GM15510 (cell line): ENCODE results near the gene PLCB1.

Source experiments
- POLR2A ChIP-seq: IDR thresholded peaks from 3 replicates; pipeline ENCODE4 v1.6.1; 2011; ENCODE audit warnings: borderline replicate concordance; ENCODE audit not compliant: insufficient read length; ENCODE audit errors: extremely low read depth

PLCB1 gene

DNA sequence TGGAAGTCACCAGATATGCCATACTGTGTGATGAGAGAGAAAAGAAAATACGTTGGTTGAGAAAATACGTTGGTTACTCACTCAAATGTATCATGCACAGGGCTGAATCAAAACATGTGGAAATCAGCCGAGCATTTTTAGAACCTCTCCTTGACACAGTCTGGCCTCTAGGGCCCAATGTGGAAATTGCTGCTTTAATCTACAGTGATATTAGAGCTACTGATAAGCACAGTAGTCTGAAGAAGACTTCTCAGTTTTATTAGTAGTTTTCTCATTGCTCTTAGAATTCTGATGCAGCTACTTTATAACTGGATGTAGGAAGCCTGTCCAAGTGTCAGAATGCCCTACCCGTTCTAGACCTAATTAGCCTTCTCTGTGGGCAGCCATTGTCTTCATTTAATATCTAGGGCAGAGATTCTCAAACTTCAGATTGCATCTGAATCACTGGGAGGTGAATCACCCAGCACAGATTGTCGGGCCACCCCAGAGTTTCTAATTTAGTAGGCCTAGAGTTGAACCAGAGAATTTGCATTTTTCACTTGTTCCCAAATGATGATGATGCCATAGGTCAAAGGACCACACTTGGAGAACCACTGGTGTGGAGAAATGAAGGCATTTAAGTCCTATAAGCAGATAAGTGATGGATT is 229.1 kb downstream of the PLCB1 start:
- no peak for TF ChIP-seq POLR2A

DNA sequence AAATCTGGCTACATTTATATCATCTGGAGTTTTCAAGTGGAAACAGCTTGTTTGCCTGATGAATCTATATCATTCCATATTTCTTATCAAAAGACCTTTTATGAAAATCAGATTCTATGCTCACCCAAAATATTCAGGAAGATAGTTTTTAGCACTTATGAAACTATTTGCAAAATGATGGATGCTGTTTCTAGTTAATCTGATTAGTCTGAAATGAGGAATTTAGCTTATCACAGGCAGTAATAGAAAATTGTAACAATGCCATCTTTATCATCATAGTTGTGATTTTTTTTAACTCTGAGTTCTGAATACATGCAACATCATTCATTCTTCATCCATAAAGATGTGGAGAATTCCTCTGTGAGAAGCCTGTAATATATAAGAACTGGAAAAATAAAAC is 229.7 kb downstream of the PLCB1 start:
- no peak for TF ChIP-seq POLR2A

DNA sequence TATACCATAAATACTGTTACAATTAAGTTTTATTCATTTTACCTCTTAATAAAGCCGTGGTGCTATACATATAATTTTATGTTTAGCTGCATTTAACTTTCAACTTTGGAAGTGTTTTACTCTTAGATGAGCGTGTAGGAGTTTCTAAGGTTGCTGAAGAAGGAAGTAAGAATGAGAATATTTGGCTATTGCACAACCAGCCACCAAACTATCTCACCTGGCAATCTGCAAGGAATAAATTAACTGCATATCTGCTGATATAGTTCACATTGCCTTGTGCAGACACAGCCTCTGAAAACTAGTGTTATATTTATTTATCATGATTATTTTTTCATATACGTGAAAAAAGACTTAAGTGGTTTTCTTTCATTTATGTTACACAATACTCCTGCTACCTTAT is 230.4 kb downstream of the PLCB1 start:
- TF ChIP-seq POLR2A: no peak

DNA sequence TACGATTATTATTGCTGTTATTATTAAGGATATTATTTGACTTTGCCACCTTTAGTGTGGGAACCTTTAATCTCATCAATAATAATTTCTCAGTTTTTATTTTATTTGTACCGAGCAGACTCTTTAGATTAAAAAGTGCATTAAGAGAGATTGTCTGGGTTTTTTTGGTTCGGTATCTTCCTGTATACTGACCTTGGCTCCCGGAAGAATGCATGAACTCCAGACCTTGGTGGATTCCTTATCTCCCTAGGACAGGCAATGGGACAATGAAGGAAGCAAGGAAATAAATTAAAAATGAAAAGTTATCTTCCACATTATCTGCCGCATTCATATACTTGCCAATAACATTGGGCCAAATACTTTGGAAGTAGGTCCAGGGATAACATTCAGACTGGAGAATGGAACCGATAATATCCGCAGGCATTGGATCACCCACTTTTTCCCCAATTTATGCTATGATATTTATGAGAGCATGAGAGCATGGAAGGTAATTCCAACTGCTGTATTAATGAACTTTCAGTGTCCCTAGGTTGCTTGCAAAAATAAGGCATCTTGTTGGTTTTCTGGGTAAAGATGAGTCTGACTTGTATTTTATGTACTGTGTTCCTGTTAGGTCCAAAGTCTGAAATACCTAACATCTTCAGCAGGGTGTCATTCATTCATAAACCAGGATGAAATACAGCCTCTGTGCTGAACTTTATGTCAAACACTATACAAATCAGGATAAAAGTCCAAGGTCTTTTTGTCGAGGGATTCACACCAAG is 232.1 kb downstream of the PLCB1 start:
- TF ChIP-seq POLR2A: no peak

DNA sequence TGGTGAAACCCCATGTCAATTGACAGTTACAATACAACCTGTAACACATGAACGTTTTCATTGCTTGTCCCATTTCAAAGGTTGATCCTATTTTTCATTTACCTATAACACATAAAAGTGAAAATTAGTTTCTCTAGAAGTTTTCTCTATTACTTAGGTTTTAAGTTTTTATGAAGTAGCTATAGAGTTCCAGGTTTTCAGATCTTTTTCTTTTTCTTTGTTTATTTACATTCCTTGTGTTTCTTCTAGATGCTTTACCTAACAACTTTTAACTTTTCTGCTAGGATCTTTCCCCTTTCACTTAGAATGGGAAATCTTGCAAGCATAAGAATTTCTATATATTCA is 232.6 kb downstream of the PLCB1 start:
- no peak for TF ChIP-seq POLR2A

DNA sequence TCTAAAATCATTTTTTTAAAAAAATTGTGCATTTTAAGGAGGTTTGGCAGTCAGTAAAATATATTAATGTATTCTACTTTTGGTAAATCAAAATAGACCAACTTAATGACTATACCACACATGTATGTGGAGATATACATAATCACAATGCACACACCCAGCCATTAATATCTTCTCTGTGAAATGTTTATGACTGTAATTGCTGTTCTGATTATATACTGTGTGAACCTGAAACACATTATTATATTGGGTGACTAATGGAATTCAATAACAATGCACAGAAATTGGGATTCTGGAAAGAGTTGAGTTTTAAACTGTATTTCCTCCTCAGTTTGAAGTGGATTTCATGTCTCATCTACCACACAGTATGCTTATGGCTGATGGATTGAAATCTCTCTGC is 233.6 kb downstream of the PLCB1 start:
- no peak for TF ChIP-seq POLR2A

DNA sequence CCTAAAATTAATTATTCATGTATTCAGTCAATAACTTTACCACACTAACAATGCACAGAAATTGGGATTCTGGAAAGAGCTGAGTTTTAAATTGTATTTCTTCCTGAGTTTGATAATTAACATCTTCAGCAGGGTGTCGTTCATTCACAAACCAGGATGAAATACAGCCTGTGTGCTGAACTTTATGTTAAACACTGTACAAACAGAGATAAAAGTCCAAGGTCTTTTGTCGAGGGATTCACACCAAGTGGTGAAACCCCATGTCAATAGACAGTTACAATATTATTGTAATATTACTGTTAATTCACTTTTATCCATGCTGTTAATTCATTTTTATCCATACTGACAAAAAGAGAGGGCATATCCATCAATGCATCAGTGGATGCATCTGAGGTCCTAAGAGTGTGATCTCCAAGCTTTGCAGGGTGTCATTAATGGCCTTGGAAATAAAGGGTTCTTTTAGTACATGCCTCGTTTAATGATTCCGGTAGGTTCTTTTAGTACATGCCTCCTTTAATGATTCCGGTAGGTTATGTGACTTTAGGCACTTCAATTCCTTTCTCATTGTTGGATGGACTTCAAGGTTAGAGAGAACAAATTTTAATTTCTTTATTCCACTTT is 234.3 kb downstream of the PLCB1 start:
- TF ChIP-seq POLR2A: no peak

DNA sequence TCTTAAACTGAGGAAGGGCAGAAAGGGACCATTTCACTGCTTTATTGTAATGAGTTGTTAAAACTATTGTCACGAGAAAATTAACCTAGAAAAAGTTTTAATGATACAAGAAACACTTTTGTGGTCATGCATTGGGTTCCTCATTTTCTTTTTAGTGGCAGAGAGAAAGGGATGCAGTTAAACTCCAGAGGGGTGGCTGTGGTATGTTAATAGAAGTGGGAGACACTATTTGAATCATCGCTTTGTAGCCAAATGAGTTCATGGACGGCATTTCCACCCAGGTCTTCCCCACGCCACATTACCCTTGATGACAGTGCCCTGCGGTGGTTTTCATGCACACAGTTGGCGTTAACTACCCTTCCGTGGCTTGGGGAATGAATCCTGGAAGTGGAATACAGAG is 235.6 kb downstream of the PLCB1 start:
- TF ChIP-seq POLR2A: no peak

DNA sequence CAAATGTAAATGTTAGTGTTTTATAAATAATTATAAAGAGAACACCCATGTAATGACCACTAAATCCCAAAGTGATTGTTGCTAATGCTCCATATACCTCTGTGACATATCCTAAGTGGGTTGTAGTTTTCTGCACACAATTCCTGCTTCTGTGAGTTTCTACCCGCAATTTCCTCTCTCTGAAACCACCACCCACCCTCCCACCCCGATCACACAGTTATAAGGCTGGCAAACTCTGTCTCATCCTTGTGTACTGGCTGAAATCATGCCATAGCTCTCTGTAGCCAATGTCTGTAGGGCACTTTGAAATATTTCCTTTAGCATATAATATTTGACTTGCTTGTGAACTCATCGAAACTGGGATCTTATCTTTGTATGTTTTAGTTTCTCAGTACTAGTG is 236.6 kb downstream of the PLCB1 start:
- TF ChIP-seq POLR2A: no peak

DNA sequence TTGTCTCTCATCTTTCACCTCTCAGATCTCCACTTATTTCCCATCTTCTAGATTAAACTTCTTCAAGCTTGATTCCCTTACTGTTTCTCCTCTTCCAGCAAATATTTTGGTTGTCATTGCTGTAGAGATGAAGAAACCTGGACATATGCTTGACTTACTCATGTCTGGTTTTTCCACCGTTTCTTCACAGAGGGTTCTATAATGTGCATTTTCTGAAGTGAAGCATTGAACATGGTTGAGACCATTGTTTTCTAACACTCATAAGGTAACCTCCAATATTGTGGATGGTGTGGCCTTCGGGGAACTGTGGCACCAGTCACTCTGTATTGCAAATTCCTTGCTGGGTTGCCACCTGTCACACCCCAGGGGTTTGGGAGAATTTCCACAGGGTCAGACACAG is 237.2 kb downstream of the PLCB1 start:
- TF ChIP-seq POLR2A: no peak

DNA sequence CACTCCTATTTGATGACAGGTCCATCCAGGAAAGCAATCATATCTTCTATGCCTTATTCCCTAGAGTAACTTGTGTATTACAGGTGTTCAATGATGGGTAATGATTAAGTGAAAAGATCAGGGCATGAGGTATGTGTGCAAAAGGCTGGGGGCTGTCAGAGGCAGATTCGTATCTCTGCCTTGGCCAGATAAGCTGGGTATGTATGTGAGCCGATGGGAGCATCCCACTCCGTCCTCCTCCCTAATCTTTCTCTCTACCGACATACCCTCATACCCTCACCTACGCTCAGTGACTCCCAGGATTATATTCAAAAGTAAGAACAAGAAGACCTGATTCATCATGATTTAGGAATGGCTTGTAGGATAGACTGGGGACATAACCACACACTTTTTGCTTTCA is 238.7 kb downstream of the PLCB1 start:
- TF ChIP-seq POLR2A: no peak

DNA sequence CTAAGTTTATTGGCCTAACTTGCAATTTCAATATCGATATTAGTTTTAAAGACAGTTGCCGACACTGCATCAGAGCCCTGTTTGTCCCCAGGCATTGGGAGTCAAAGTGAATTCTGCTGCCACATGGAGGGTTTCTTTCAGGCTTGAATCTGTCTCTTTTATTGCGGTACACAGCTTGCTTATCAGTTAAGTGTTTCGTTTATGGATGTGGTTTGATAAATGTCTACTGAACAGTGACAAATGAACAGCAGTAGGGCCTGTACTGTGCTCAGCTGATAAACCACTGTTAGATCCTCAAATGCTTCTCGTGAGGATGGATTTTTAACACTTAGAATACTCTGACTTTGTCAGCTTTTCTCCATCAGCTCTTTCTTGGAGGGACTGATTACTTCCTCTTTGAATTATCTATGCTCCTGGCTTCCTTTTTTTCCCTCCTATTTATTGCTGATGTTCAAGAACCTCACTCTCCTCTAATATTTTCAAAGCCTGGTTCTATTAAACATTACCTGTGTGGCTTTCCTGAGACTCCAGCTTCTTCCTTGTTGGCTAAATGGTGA is 240.8 kb downstream of the PLCB1 start:
- TF ChIP-seq POLR2A: no peak

DNA sequence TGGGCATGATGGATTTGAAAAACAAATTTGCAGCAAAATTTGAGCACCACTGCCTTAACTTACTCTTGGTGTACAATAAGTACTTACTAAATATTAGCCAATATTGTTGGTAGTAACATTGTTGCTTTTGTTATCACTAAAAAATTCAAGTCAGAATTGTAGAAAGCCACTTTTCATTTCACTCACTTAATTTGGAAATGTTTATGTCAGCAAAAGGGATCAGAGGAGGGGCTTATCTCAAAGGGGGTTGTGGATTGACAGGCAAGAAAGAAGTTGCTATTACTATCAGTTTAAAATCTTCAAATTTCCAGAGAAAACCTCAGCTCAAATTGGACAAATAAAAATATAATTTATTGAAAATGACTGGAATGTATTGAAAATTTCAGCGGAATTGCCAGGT is 241.5 kb downstream of the PLCB1 start:
- TF ChIP-seq POLR2A: no peak

DNA sequence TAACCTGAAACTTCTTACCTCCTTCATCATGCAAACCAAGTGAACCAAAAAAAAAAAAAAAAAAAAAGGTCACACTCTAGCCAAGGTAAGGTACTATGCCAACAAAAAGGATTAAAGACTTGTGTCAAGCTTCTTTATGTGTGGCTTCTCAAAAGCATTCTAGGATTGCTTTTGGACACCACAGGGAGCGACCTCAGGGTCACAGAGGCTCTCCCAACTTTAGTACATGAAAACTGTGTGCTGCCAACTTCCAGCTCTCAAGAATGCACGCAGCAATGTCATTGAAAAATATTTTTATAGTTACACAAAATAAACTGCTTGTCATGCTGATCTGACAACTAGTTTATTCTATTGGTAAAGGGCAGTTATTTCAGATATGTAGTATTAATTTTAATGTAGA is 243.8 kb downstream of the PLCB1 start:
- TF ChIP-seq POLR2A: no peak

DNA sequence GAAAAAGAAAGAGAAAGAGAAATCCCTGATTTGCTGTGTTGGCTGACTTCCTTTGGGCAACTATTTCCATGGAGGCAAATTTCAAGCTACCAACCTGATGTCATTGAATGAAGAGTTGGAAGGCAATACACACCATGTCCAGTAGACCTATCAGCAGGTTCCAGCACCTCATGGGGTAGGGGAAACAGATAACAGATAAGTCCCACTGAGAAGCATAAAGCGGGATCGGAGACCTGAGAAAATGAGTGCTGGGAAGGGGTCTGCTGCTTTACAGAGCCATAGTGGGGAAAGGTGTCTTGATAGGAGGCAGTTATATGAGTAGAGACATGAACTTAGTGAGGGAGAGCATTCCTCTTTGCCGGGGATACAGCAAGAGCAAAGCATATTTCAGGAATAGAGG is 244.9 kb downstream of the PLCB1 start:
- TF ChIP-seq POLR2A: no peak

DNA sequence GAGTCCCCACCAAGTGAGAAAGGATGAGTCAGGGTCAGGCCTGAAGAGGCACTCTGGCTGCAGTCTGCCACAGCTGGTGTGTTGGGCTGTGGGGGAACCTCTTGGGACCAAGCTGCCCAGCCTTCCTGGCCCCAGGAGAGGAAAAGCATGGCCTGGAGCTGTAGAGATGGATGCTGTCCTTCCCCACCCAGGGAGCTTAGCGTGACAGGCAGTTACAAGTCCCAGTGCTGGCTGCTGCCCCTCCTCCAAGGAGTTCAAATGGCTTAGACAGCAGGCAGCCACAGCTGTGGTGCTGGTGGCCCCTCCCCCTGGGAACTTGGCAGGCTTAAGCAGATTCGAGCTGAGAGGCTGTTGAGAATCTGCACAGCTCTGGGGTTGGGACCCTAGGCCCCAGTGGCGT is 253.2 kb downstream of the PLCB1 start:
- TF ChIP-seq POLR2A: no peak
